H1 (cell line): ENCODE results near the gene TMEM212. TPM values are rescaled to one million over a fixed set of nuclear protein-coding genes. Genes with fewer than 3 reads are reported as not detected.

Experiments
- CTCF ChIA-PET: fragments of 300-600 bp; sonication (Branson Sonifier 250); formaldehyde crosslinking; loops from one replicate; lab custom pipeline; 2021; ENCODE audit not compliant: partially characterized antibody; lab: Charles Lee
- POLR2A ChIA-PET: fragments of 300-600 bp; sonication (Branson Sonifier 250); formaldehyde crosslinking; loops from one replicate; lab custom pipeline; 2021; ENCODE audit warnings: inconsistent platforms; ENCODE audit not compliant: partially characterized antibody; lab: Charles Lee
- DNase-seq, 2 experiments: peaks; one replicate each; pipeline versions ENCODE4 v3.0.0 to v3.0.0-alpha.2; 2010 to 2022; ENCODE audit warnings: low spot score in 2 of 2, low read depth in 1 of 2, mixed read lengths in 1 of 2
- FAIRE-seq: peaks from 2 replicates; lab custom pipeline; 2011; peaks lifted over from hg19 to GRCh38; lab: Jason Lieb, UNC
- H2AFZ ChIP-seq: 2 replicates; pipeline ENCODE4 v1.8.1; 2012; ENCODE audit warnings: low read length, inconsistent platforms
- H2AK5ac ChIP-seq: 2 replicates; pipeline ENCODE4 v1.6.1; 2013; ENCODE audit warnings: low read depth, low read length
- H2BK120ac ChIP-seq: replicated peaks from 2 replicates; pipeline ENCODE3; 2013; ENCODE audit warnings: low read depth, low read length, inconsistent platforms
- H2BK12ac ChIP-seq: 2 replicates; pipeline ENCODE4 v1.6.1; 2013; ENCODE audit warnings: low read depth, low read length
- H2BK15ac ChIP-seq: 2 replicates; pipeline ENCODE4 v1.6.1; 2013; ENCODE audit warnings: low read length
- H2BK20ac ChIP-seq: 2 replicates; pipeline ENCODE4 v1.6.1; 2013; ENCODE audit warnings: low read length
- H2BK5ac ChIP-seq: 2 replicates; pipeline ENCODE4 v1.6.1; 2013; ENCODE audit warnings: low read depth, low read length
- H3K14ac ChIP-seq: 2 replicates; pipeline ENCODE4 v1.6.1; 2013; ENCODE audit warnings: inconsistent platforms; ENCODE audit not compliant: insufficient read length
- H3K18ac ChIP-seq: 2 replicates; pipeline ENCODE4 v1.6.1; 2013; ENCODE audit warnings: low read length; ENCODE audit errors: extremely low read depth
- H3K23ac ChIP-seq: 2 replicates; pipeline ENCODE4 v1.6.1; 2013; ENCODE audit warnings: inconsistent platforms; ENCODE audit not compliant: insufficient read length
- H3K23me2 ChIP-seq: 2 replicates; pipeline ENCODE4 v1.6.1; 2013; ENCODE audit warnings: low read depth, low read length
- H3K27ac ChIP-seq: 2 replicates; pipeline ENCODE4 v1.6.1; 2011; ENCODE audit warnings: low read depth, low read length, inconsistent platforms
- H3K27me3 ChIP-seq, 4 experiments: replicated peaks in 1 of 4; 1 replicate in 1 of 4; 2 replicates in 3 of 4; pipeline versions ENCODE4 v1.6.1 to v1.8.1; 2011 to 2013; ENCODE audit warnings: low read length in 3 of 4, mild to moderate bottlenecking in 3 of 4, inconsistent platforms in 2 of 4, mixed read lengths in 2 of 4, moderate library complexity in 1 of 4; ENCODE audit not compliant: control insufficient read depth in 3 of 4, insufficient read depth in 3 of 4; ENCODE audit errors: extremely low read depth in 1 of 4
- H3K36me3 ChIP-seq, 4 experiments: 2 replicates each; pipeline versions ENCODE4 v1.6.1 to v1.8.1; 2011 to 2013; ENCODE audit warnings: mild to moderate bottlenecking in 4 of 4, low read length in 3 of 4, moderate library complexity in 2 of 4, control low read depth in 1 of 4, inconsistent platforms in 1 of 4; ENCODE audit not compliant: insufficient read depth in 4 of 4, control insufficient read depth in 2 of 4
- H3K4ac ChIP-seq: replicated peaks from 2 replicates; pipeline ENCODE3; 2013; ENCODE audit warnings: low read length, low read depth, mixed read lengths, inconsistent platforms; ENCODE audit not compliant: insufficient read length
- H3K4me1 ChIP-seq, 4 experiments: replicated peaks in 1 of 4; 1 replicate in 1 of 4; 2 replicates in 3 of 4; pipeline versions ENCODE4 v1.6.1 to v1.8.1; 2011 to 2013; ENCODE audit warnings: low read length in 3 of 4, inconsistent platforms in 2 of 4, mixed read lengths in 1 of 4; ENCODE audit not compliant: insufficient read depth in 4 of 4, control insufficient read depth in 3 of 4
- H3K4me2 ChIP-seq, 2 experiments: 2 replicates each; pipeline versions ENCODE4 v1.6.1 to v1.8.1; 2011 to 2013; ENCODE audit warnings: low read depth in 2 of 2, low read length in 2 of 2, control low read depth in 1 of 2, inconsistent platforms in 1 of 2, mild to moderate bottlenecking in 1 of 2; ENCODE audit not compliant: insufficient read depth in 1 of 2
- H3K4me3 ChIP-seq, 4 experiments: fragments of 200-600, 300-600 bp in 1 of 4; sonication (generic), shearing (Covaris generic), sonication (Bioruptor Twin) in 1 of 4; 2 replicates each; pipeline versions ENCODE4 v1.5.1 to v1.8.1; 2011 to 2016; ENCODE audit warnings: low read length in 4 of 4, low read depth in 3 of 4, control low read depth in 2 of 4, inconsistent platforms in 2 of 4, mild to moderate bottlenecking in 2 of 4, mixed read lengths in 1 of 4, moderate library complexity in 1 of 4; ENCODE audit not compliant: insufficient read depth in 2 of 4; ENCODE audit errors: extremely low read depth in 1 of 4
- H3K56ac ChIP-seq: replicated peaks from 2 replicates; pipeline ENCODE3; 2013; ENCODE audit warnings: low read depth, mild to moderate bottlenecking, mixed read lengths, low read length, inconsistent platforms; ENCODE audit not compliant: insufficient read length
- H3K79me1 ChIP-seq: 2 replicates; pipeline ENCODE4 v1.6.1; 2013; ENCODE audit warnings: low read depth, low read length, control low read depth
- H3K79me2 ChIP-seq, 2 experiments: 2 replicates each; pipeline versions ENCODE4 v1.6.1 to v1.8.1; 2012 to 2013; ENCODE audit warnings: low read length in 2 of 2, mild to moderate bottlenecking in 2 of 2, inconsistent platforms in 1 of 2; ENCODE audit not compliant: insufficient read depth in 2 of 2, control insufficient read depth in 1 of 2
- H3K9ac ChIP-seq, 4 experiments: replicated peaks in 1 of 4; 1 replicate in 1 of 4; 2 replicates in 3 of 4; pipeline versions ENCODE4 v1.6.1 to v1.8.1; 2011 to 2013; ENCODE audit warnings: low read depth in 3 of 4, low read length in 3 of 4, control low read depth in 2 of 4, mild to moderate bottlenecking in 2 of 4, moderate library complexity in 2 of 4, inconsistent platforms in 1 of 4; ENCODE audit errors: extremely low read depth in 1 of 4
- H3K9me3 ChIP-seq, 2 experiments: 2 replicates each; pipeline versions ENCODE4 v1.6.1 to v1.8.1; 2012 to 2013; ENCODE audit warnings: mild to moderate bottlenecking in 2 of 2, moderate library complexity in 2 of 2, control low read depth in 1 of 2, inconsistent platforms in 1 of 2, low read depth in 1 of 2, low read length in 1 of 2, mixed read lengths in 1 of 2; ENCODE audit not compliant: insufficient read depth in 2 of 2
- H4K20me1 ChIP-seq, 2 experiments: replicated peaks in 1 of 2; 2 replicates each; pipeline versions ENCODE3 to v1.8.1; 2011 to 2013; ENCODE audit warnings: inconsistent platforms in 2 of 2, low read length in 2 of 2, mild to moderate bottlenecking in 1 of 2; ENCODE audit not compliant: insufficient read depth in 2 of 2, control insufficient read depth in 1 of 2
- H4K5ac ChIP-seq: 2 replicates; pipeline ENCODE4 v1.6.1; 2013; ENCODE audit warnings: low read length, low read depth, mixed read lengths, inconsistent platforms; ENCODE audit not compliant: insufficient read length
- H4K8ac ChIP-seq: 2 replicates; pipeline ENCODE4 v1.8.0; 2013; ENCODE audit warnings: mild to moderate bottlenecking, moderate library complexity, low read length, inconsistent platforms; ENCODE audit not compliant: insufficient read depth; ENCODE audit errors: extremely low read depth
- H4K91ac ChIP-seq: replicated peaks from 2 replicates; pipeline ENCODE3; 2013; ENCODE audit warnings: low read length, mixed read lengths, inconsistent platforms; ENCODE audit not compliant: insufficient read length
- CEBPB ChIP-seq: IDR thresholded peaks from 2 replicates; pipeline ENCODE4 v1.6.1; 2012; ENCODE audit warnings: low read depth, low read length
- EZH2 ChIP-seq: fragments of 200-600 bp; sonication (generic); IDR thresholded peaks from 2 replicates; pipeline ENCODE4 v1.7.1; 2012; ENCODE audit warnings: low read depth, mild to moderate bottlenecking, moderate library complexity, low read length, inconsistent platforms; ENCODE audit not compliant: severe bottlenecking
- MAX ChIP-seq: IDR thresholded peaks from 2 replicates; pipeline ENCODE4 v1.6.1; 2012; ENCODE audit warnings: inconsistent platforms
- SIRT6 ChIP-seq: IDR thresholded peaks from one replicate; pipeline ENCODE4 v1.7.1; 2012; ENCODE audit warnings: low read length, inconsistent platforms
- WGBS, 2 experiments: shearing (Covaris generic) in 1 of 2; methylation state at CpG; one replicate each; pipeline versions ENCODE4 v1.1.6 to v1.1.7; 2013 to 2015; ENCODE audit warnings: low lambda C conversion rate in 2 of 2, mixed read lengths in 2 of 2, inconsistent platforms in 1 of 2, low coverage in 1 of 2, missing lambda C conversion rate in 1 of 2; ENCODE audit not compliant: insufficient replicate concordance in 2 of 2, insufficient coverage in 1 of 2, insufficient read length in 1 of 2; ENCODE audit errors: extremely low coverage in 1 of 2, missing lambda C conversion rate in 1 of 2; 5-methylcytosine and 5-hydroxymethylcytosine counted together
- polyA plus RNA-seq, 7 experiments: library from polyadenylated mRNA; depleted of rRNA in 3 of 7; stranded (reverse) in 5 of 7; unstranded in 2 of 7; fragments of >200 nt in 5 of 7; fragments of 200-250 nt in 2 of 7; gene quantifications; 1 replicate in 5 of 7; 2 replicates in 1 of 7; 4 replicates in 1 of 7; pipeline versions ENCODE4 v1.2.1 to v1.2.3, GENCODE V29; 2011 to 2013; ENCODE audit warnings: missing spikeins in 2 of 7, mixed read lengths in 2 of 7
- total RNA-seq: library from RNA; stranded (reverse); fragmentation: NEBNext Ultra II Directional; extraction: Animal tissue kit (Norgen Biotek cat#: 25700); gene quantifications from 2 replicates; pipeline ENCODE4 v1.2.1, GENCODE V29; 2021

TMEM212 gene
- total and polyA plus RNA-seq, 2 of the 8 experiments (the other 6 are each of a cell fraction or from before 2014, with no cell fraction given) = not detected

DNA sequence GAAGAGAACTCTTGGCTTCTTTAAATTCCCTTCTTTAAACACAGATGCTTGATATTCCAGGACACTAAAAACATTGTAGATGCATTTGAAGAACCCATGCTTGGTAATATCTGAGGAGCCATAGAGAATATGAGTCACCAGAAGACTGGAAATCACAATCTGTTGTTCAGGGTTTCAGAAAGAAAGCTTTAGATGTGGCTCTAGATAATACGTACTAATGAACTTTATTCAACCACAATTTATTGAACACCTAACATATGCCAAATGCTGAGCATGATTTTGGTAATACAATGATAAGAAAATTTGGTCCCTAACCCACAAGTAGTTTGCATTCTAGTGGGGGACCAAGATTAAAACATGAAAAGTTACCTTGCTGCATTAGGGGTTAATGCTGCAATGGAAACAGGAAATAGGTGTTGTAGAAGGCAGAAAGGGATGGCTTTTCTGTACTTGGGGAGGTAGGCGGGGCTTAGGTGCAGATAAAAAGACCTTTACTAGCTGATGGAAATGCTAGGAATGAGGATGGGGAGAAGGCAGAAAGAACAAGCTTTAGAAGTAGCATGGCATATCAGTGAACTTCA, 21.3 kb upstream of the TMEM212 start:
- Histone ChIP-seq H3K9ac (no peak overlapping the region), H3K56ac (no peak overlapping the region), H2BK15ac (no peak overlapping the region), H3K14ac (no peak overlapping the region), H4K5ac (no peak overlapping the region), H3K36me3 (no peaks in the 10 kb centered on the region), H3K4me3 (no peak overlapping the region), H4K20me1 (no peaks in the 10 kb centered on the region), H2BK5ac (no peak overlapping the region), H3K79me1 (no peaks in the 10 kb centered on the region), H3K23ac (no peak overlapping the region), H2AFZ (no peak overlapping the region), H2BK20ac (no peak overlapping the region), H3K4me1 (peaks cover 2 to 8% (median 4%) of the 10 kb centered on the region in 4 experiments; a peak in 4 of 7 replicates), H3K27ac (no peak overlapping the region), H3K4ac (no peak overlapping the region), H2BK120ac (no peak overlapping the region), H4K8ac (no peak overlapping the region), H3K9me3 (no peaks in the 10 kb centered on the region), H3K18ac (no peak overlapping the region), H3K4me2 (no peak overlapping the region), H2AK5ac (no peak overlapping the region), H3K23me2 (no peaks in the 10 kb centered on the region), H3K79me2 (no peaks in the 10 kb centered on the region), H4K91ac (no peak overlapping the region), H3K27me3 (no peaks in the 10 kb centered on the region), H2BK12ac (no peak overlapping the region)
- ChIA-PET CTCF (interaction anchor here (0.6 to 1.0 kb wide), 4 partner anchors 8 to 131 kb away, joined by 3 to 4 read pairs (median 3); no protein-coding TSS in a partner anchor), POLR2A (interaction anchor here (1.9 kb wide), 1 partner anchor 12 kb away, joined by 4 read pairs; the partner anchor contains the start of gene PLD1)
- DNase-seq = no peak
- WGBS, 2 experiments = 44% methylated on average over 2 of the region's 2 CpGs; no CpG with 5 or more reads in 1 of the 2 experiments
- TF ChIP-seq CEBPB (no peak), SIRT6 (no peak), MAX (no peak), EZH2 (no peak)
- FAIRE-seq = no peak
